Skin epidermis (tissue), 12 donors: ENCODE data around the gene TP53BP2.
"Not testable (repeated sequence)": the region's sequence is repeated elsewhere in the genome, so short reads cannot be mapped to it uniquely, and the experiment has no call there.

Source experiments
- H3K27ac ChIP-seq, 21 experiments: fragments of 200-600 bp; sonication (generic) in 11 of 21; one replicate each; pipeline ENCODE4 v1.5.0; 2020; ENCODE audit warnings: mild to moderate bottlenecking in 3 of 21, inconsistent platforms in 2 of 21, moderate library complexity in 2 of 21
- H3K4me3 ChIP-seq, 7 experiments: fragments of 200-600 bp; sonication (generic) in 2 of 7; one replicate each; pipeline ENCODE4 v1.5.0; 2020; ENCODE audit warnings: inconsistent platforms in 2 of 7, mild to moderate bottlenecking in 2 of 7, moderate library complexity in 1 of 7

TP53BP2 gene

GRCh38 chr1:223860051-223860622, 14.4 kb upstream of the TP53BP2 start:
- Histone ChIP-seq H3K4me3 (no peak overlapping the region), H3K27ac (peak overlapping the region in 2 of 21 experiments; percentile 27 to 56)

- H3K4me3 ChIP-seq: no peak overlapping the region
- H3K27ac ChIP-seq: no peak overlapping the region
Measured at GRCh38 chr1:223859058-223859457, 13.3 kb upstream of the TP53BP2 start.

GRCh38 chr1:223856386-223856785, 10.6 kb upstream of the TP53BP2 start:
- no peak overlapping the region for H3K4me3 ChIP-seq

GRCh38 chr1:223853748-223854147, 8.0 kb upstream of the TP53BP2 start:
- H3K4me3 ChIP-seq: no peak overlapping the region
- no peak overlapping the region for H3K27ac ChIP-seq

More at GRCh38 chr1:223856386-223856785, 10.6 kb upstream of the TP53BP2 start:
- no peak overlapping the region for H3K27ac ChIP-seq

GRCh38 chr1:223853275-223853674, 7.5 kb upstream of the TP53BP2 start:
- Histone ChIP-seq H3K27ac (no peak overlapping the region), H3K4me3 (no peak overlapping the region)

GRCh38 chr1:223852337-223852736, 6.6 kb upstream of the TP53BP2 start:
- no peak overlapping the region for H3K27ac ChIP-seq

GRCh38 chr1:223849352-223850254, 3.9 kb upstream of the TP53BP2 start:
- H3K4me3 ChIP-seq: no peak overlapping the region
- H3K27ac ChIP-seq: no peak overlapping the region

More at GRCh38 chr1:223852337-223852736, 6.6 kb upstream of the TP53BP2 start:
- no peak overlapping the region for H3K4me3 ChIP-seq

GRCh38 chr1:223848536-223848935, 2.8 kb upstream of the TP53BP2 start:
- H3K4me3 ChIP-seq: no peak overlapping the region
- H3K27ac ChIP-seq: no peak overlapping the region

GRCh38 chr1:223847781-223848345, 2.1 kb upstream of the TP53BP2 start:
- H3K4me3 ChIP-seq: no peak overlapping the region
- peak overlapping the region in 3 of 21 experiments; percentile 19 to 99 (median 98) for H3K27ac ChIP-seq

GRCh38 chr1:223845037-223845809, 524 bp downstream of the TP53BP2 start:
- Histone ChIP-seq H3K27ac (peak overlapping the region; percentile 92 to 100 (median 99)), H3K4me3 (peak overlapping the region; percentile 60 to 92 (median 76))

GRCh38 chr1:223844787-223845036, 1.0 kb downstream of the TP53BP2 start:
- peak overlapping the region; percentile 60 to 92 (median 76) for H3K4me3 ChIP-seq
- peak overlapping the region in 20 of 21 experiments; percentile 92 to 100 (median 99) for H3K27ac ChIP-seq

- H3K27ac ChIP-seq: peak overlapping the region in 17 of 21 experiments; percentile 93 to 100 (median 99)
- H3K4me3 ChIP-seq: peak overlapping the region; percentile 60 to 92 (median 76)
Measured at GRCh38 chr1:223843934-223844786, 1.6 kb downstream of the TP53BP2 start.

GRCh38 chr1:223842784-223843183, 3.0 kb downstream of the TP53BP2 start:
- Histone ChIP-seq H3K27ac (no peak overlapping the region), H3K4me3 (no peak overlapping the region)

- not testable (repeated sequence) for H3K4me3 ChIP-seq, H3K27ac ChIP-seq
Measured at GRCh38 chr1:223841977-223842623, 3.6 kb downstream of the TP53BP2 start.

- Histone ChIP-seq H3K27ac (no peak overlapping the region), H3K4me3 (no peak overlapping the region)
Measured at GRCh38 chr1:223840254-223840653, 5.5 kb downstream of the TP53BP2 start.

- no peak overlapping the region for H3K4me3 ChIP-seq
- H3K27ac ChIP-seq: no peak overlapping the region
Measured at GRCh38 chr1:223838125-223838854, 7.5 kb downstream of the TP53BP2 start.

- Histone ChIP-seq H3K27ac (no peak overlapping the region), H3K4me3 (no peak overlapping the region)
Measured at GRCh38 chr1:223837687-223838086, 8.1 kb downstream of the TP53BP2 start.

GRCh38 chr1:223837206-223837605, 8.5 kb downstream of the TP53BP2 start:
- H3K4me3 ChIP-seq: no peak overlapping the region
- H3K27ac ChIP-seq: no peak overlapping the region
